Neutrophil (primary cell): ENCODE measurements around the gene NRN1L.

ENCODE experiments used
- H3K27ac ChIP-seq: fragments of 200-600 bp; sonication (generic); 2 replicates; pipeline ENCODE4 v1.5.1; 2016; ENCODE audit warnings: mild to moderate bottlenecking, moderate library complexity
- H3K27me3 ChIP-seq: fragments of 200-600 bp; sonication (generic); 2 replicates; pipeline ENCODE4 v1.6.0; 2016; ENCODE audit warnings: mild to moderate bottlenecking
- H3K36me3 ChIP-seq: fragments of 200-600 bp; sonication (generic); 2 replicates; pipeline ENCODE4 v1.5.1; 2017
- H3K4me1 ChIP-seq, 2 experiments: fragments of 200-600 bp in 1 of 2; sonication (generic) in 1 of 2; 1 replicate in 1 of 2; 2 replicates in 1 of 2; pipeline versions ENCODE4 v1.5.1 to v1.6.1; 2013 to 2016; ENCODE audit warnings: low read depth in 1 of 2, low read length in 1 of 2, mild to moderate bottlenecking in 1 of 2, moderate library complexity in 1 of 2; ENCODE audit not compliant: control insufficient read depth in 1 of 2, insufficient read depth in 1 of 2
- H3K4me3 ChIP-seq, 2 experiments: fragments of 200-600 bp in 1 of 2; sonication (generic) in 1 of 2; 1 replicate in 1 of 2; 2 replicates in 1 of 2; pipeline ENCODE4 v1.5.1; 2013 to 2016; ENCODE audit warnings: low read depth in 1 of 2, low read length in 1 of 2, mild to moderate bottlenecking in 1 of 2, moderate library complexity in 1 of 2
- H3K9me3 ChIP-seq: fragments of 200-600 bp; sonication (generic); 2 replicates; pipeline ENCODE4 v1.5.1; 2016
- TF ChIP-seq, protein P1 (sequence below): fragments of 200-600 bp; sonication (generic); IDR thresholded peaks from 2 replicates; pipeline ENCODE4 v1.5.1; 2016; ENCODE audit warnings: antibody characterized with exemption

The NRN1L gene

GRCh38 chr16:67842509-67843342 lies 42.0 kb upstream of the NRN1L start:
- H3K4me1 ChIP-seq: peaks cover 40 to 54% of the 10 kb centered on the region in 2 experiments
- H3K4me3 ChIP-seq: peak overlapping the region; percentile 96
- H3K27me3 ChIP-seq: no peaks in the 10 kb centered on the region
- TF ChIP-seq, protein P1, sequence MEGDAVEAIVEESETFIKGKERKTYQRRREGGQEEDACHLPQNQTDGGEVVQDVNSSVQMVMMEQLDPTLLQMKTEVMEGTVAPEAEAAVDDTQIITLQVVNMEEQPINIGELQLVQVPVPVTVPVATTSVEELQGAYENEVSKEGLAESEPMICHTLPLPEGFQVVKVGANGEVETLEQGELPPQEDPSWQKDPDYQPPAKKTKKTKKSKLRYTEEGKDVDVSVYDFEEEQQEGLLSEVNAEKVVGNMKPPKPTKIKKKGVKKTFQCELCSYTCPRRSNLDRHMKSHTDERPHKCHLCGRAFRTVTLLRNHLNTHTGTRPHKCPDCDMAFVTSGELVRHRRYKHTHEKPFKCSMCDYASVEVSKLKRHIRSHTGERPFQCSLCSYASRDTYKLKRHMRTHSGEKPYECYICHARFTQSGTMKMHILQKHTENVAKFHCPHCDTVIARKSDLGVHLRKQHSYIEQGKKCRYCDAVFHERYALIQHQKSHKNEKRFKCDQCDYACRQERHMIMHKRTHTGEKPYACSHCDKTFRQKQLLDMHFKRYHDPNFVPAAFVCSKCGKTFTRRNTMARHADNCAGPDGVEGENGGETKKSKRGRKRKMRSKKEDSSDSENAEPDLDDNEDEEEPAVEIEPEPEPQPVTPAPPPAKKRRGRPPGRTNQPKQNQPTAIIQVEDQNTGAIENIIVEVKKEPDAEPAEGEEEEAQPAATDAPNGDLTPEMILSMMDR: no peak
- H3K9me3 ChIP-seq: no peaks in the 10 kb centered on the region
- H3K36me3 ChIP-seq: no peaks in the 10 kb centered on the region
- peak overlapping the region; percentile 92 for H3K27ac ChIP-seq

GRCh38 chr16:67843343-67843765 lies 41.3 kb upstream of the NRN1L start:
- peaks cover 41 to 59% of the 10 kb centered on the region in 2 experiments for H3K4me1 ChIP-seq
- no peaks in the 10 kb centered on the region for H3K27me3 ChIP-seq
- TF ChIP-seq, protein P1: no peak
- peak overlapping the region; percentile 92 for H3K27ac ChIP-seq
- H3K36me3 ChIP-seq: no peaks in the 10 kb centered on the region
- H3K4me3 ChIP-seq: peak overlapping the region; percentile 96
- H3K9me3 ChIP-seq: no peaks in the 10 kb centered on the region

DNA sequence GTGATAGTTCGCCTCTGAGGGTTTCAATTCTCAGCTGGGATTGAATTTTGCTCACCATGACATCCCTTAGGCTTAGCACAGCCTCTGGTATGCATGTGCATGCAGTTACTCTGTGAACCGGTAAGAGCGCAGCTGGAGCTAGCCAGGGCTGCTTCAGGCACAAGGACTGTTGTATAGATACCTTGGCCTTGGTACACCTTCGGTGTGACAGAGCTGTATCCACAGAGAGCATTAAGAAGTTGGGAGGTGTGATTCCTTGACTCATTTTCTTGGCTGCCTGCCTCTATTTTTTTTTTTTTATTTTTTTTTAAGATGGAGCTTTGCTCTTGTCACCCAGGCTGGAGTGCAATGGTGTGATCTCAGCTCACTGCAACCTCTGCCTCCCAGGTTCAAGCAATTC lies 40.2 kb upstream of the NRN1L start:
- H3K27ac ChIP-seq: no peak overlapping the region
- H3K4me1 ChIP-seq: peaks cover 41 to 59% of the 10 kb centered on the region in 2 experiments
- no peaks in the 10 kb centered on the region for H3K9me3 ChIP-seq
- TF ChIP-seq, protein P1: no peak
- H3K4me3 ChIP-seq: no peak overlapping the region
- H3K27me3 ChIP-seq: no peaks in the 10 kb centered on the region
- H3K36me3 ChIP-seq: no peaks in the 10 kb centered on the region

GRCh38 chr16:67845291-67846062 lies 39.2 kb upstream of the NRN1L start:
- peak overlapping the region; percentile 85 for H3K27ac ChIP-seq
- peaks cover 41 to 59% of the 10 kb centered on the region in 2 experiments for H3K4me1 ChIP-seq
- H3K36me3 ChIP-seq: no peaks in the 10 kb centered on the region
- TF ChIP-seq, protein P1: no peak
- no peaks in the 10 kb centered on the region for H3K27me3 ChIP-seq
- peak overlapping the region; percentile 95 to 97 for H3K4me3 ChIP-seq
- H3K9me3 ChIP-seq: no peaks in the 10 kb centered on the region

GRCh38 chr16:67846063-67846319 lies 38.7 kb upstream of the NRN1L start:
- Histone ChIP-seq H3K9me3 (no peaks in the 10 kb centered on the region), H3K4me3 (peak overlapping the region; percentile 95 to 97), H3K27me3 (no peaks in the 10 kb centered on the region), H3K4me1 (peaks cover 41 to 59% of the 10 kb centered on the region in 2 experiments), H3K36me3 (no peaks in the 10 kb centered on the region), H3K27ac (peak overlapping the region; percentile 85)
- TF ChIP-seq, protein P1: no peak
